Thoracic aorta (tissue), 2 donors: ENCODE data around the gene TRMT11. TPM values are rescaled to one million over a fixed set of nuclear protein-coding genes. Genes with fewer than 3 reads are reported as not detected.

Source experiments
- total RNA-seq, 2 donors: library from RNA; depleted of rRNA; stranded (reverse); fragments of >200 nt; gene quantifications; one replicate each; pipeline versions ENCODE4 v1.1.0 to v1.2.3, GENCODE V29; 2016

The TRMT11 gene
- total RNA-seq, 2 donors from 2014 or later: 33.6 to 54.0 TPM

Other genes with a start within 250 kb of the TRMT11 start
- 10 to 100 TPM; 26.5 to 40.9 TPM for gene HEY2, start 236.9 kb upstream of the TRMT11 start, total RNA-seq
- 10 to 100 TPM; 29.6 to 87.1 TPM for gene NCOA7, start 195.6 kb upstream of the TRMT11 start, total RNA-seq
- gene HINT3, start 29.8 kb upstream of the TRMT11 start, total RNA-seq: 10 to 100 TPM; 18.4 to 23.1 TPM